Inferior parietal cortex (tissue), 1 donor: ENCODE results near the gene SYCE1L.
A peak's percentile ranks its signal among the peaks of the same experiment; 100 is the strongest.
"Not testable (repeated sequence)": the region's sequence is repeated elsewhere in the genome, so short reads cannot be mapped to it uniquely, and the experiment has no call there.

Source experiments
- DNase-seq: peaks from one replicate; pipeline ENCODE4 v3.0.0-alpha.2; 2016; ENCODE audit errors: extremely low spot score

Gene SYCE1L

GRCh38 chr16:77199211-77199610 is at the start of gene SYCE1L:
Gene SYCE1L, plus strand, starts transcription at chr16:77199408. Its CDS starts 44 bp downstream, at chr16:77199452.
- no peak for DNase-seq

- peak; percentile 31 for DNase-seq
These were observed 41.7 kb upstream of the SYCE1L start for GRCh38 chr16:77157346-77158058.

- no peak for DNase-seq
These were observed 40.9 kb upstream of the SYCE1L start for GRCh38 chr16:77158293-77158692.

GRCh38 chr16:77165006-77165405 is 34.2 kb upstream of the SYCE1L start:
- no peak for DNase-seq

- DNase-seq = not testable (repeated sequence)
These were observed 33.5 kb upstream of the SYCE1L start for GRCh38 chr16:77165536-77166236.

GRCh38 chr16:77166726-77167125 is 32.5 kb upstream of the SYCE1L start:
- no peak for DNase-seq

GRCh38 chr16:77168901-77169300 is 30.3 kb upstream of the SYCE1L start:
- no peak for DNase-seq

GRCh38 chr16:77169650-77170236 is 29.5 kb upstream of the SYCE1L start:
- peak; percentile 47 for DNase-seq

- no peak for DNase-seq
These were observed 28.4 kb upstream of the SYCE1L start for GRCh38 chr16:77170805-77171204.

- peak; percentile 85 for DNase-seq
These were observed 27.2 kb upstream of the SYCE1L start for GRCh38 chr16:77171745-77172635.

GRCh38 chr16:77172951-77173350 is 26.3 kb upstream of the SYCE1L start:
- no peak for DNase-seq

- no peak for DNase-seq
These were observed 16.1 kb upstream of the SYCE1L start for GRCh38 chr16:77183137-77183536.

- DNase-seq = not testable (repeated sequence)
These were observed 12.9 kb upstream of the SYCE1L start for GRCh38 chr16:77186298-77186697.

GRCh38 chr16:77190190-77190477 is 9.1 kb upstream of the SYCE1L start:
- no peak for DNase-seq

GRCh38 chr16:77190478-77191258 is 8.5 kb upstream of the SYCE1L start, which contains the start of gene MON1B:
Gene MON1B, plus strand, starts transcription at chr16:77191190. Its CDS starts 296 bp downstream, at chr16:77191486.
- peak; percentile 99 for DNase-seq

- DNase-seq = no peak
These were observed 7.8 kb upstream of the SYCE1L start for GRCh38 chr16:77191259-77191969.

- DNase-seq = no peak
These were observed 5.8 kb upstream of the SYCE1L start for GRCh38 chr16:77193377-77193776.

- no peak for DNase-seq
These were observed 4.6 kb upstream of the SYCE1L start for GRCh38 chr16:77194295-77195231.

- no peak for DNase-seq
These were observed 3.8 kb upstream of the SYCE1L start for GRCh38 chr16:77195411-77195810.
